Measurements from ENCODE around the gene ZFPM1. TPM values are rescaled to one million over a fixed set of nuclear protein-coding genes. Genes with fewer than 3 reads are reported as not detected.
A peak's percentile ranks its signal among the peaks of the same experiment; 100 is the strongest.

Gene ZFPM1
- total RNA-seq, 1 experiment from 2014 or later = 14.6 TPM

GRCh38 chr16:88504489-88505404 lies 51.7 kb downstream of the ZFPM1 start:
- H4K20me1 ChIP-seq (ENCODE audit: insufficient read depth) = no peaks in the 10 kb centered on the region
- no peaks in the 10 kb centered on the region for H3K9me3 ChIP-seq (ENCODE audit: control insufficient read depth in 1 of 2, insufficient read depth in 1 of 2, low read depth in 1 of 2, low read length in 2 of 2)
- peaks cover 6 to 17% of the 10 kb centered on the region in 2 experiments; a peak in 3 of 4 replicates for H3K4me1 ChIP-seq (ENCODE audit: control insufficient read depth in 1 of 2, insufficient read depth in 2 of 2, low read length in 2 of 2)
- ChIA-PET CTCF (interaction anchor here (0.8 to 1.0 kb wide), 2 partner anchors 9 to 11 kb away, joined by 3 to 5 read pairs; no protein-coding TSS in a partner anchor), POLR2A (no interaction called here), RAD21 (ENCODE audit: low non-redundant PET in 1 of 2, low total read pairs in 2 of 2, uncharacterized antibody in 2 of 2, unreplicated experiment in 2 of 2) (no interaction called here)
- H3K27me3 ChIP-seq (ENCODE audit: insufficient read depth, low read length) = no peaks in the 10 kb centered on the region
- ATAC-seq (peak; percentile 20; the same call in 1 of the 2 replicates), DNase-seq (ENCODE audit: low read depth, low spot score) (no peak)
- peak overlapping the region; percentile 21; the same call in 1 of the 2 replicates for H3K27ac ChIP-seq (ENCODE audit: low read depth, low read length)
- H3K36me3 ChIP-seq (ENCODE audit: control insufficient read depth in 1 of 2, insufficient read depth in 2 of 2, low read length in 2 of 2) = no peaks in the 10 kb centered on the region
- no TSS peak for BruUV-seq (replicated peaks)
- H3K4me3 ChIP-seq (replicated peaks in 1 of 2; ENCODE audit: low read depth in 1 of 2, low read length in 2 of 2) = no peak overlapping the region
- no peak overlapping the region for H3K9ac ChIP-seq (ENCODE audit: low read length)
- H3K4me2 ChIP-seq (ENCODE audit: low read length) = peak overlapping the region; percentile 28; the same call in 1 of the 2 replicates
- H3K9me2 ChIP-seq (ENCODE audit: insufficient read depth) = no peaks in the 10 kb centered on the region
- TF ChIP-seq JUND (IDR thresholded peaks at IDR 0.05) (no peak), RAD21 (IDR thresholded peaks at IDR 0.05; ENCODE audit: low read depth) (no peak)
- no peaks in the 10 kb centered on the region for H3K79me2 ChIP-seq (ENCODE audit: insufficient read depth, low read length)
- no peak overlapping the region for H2AFZ ChIP-seq (ENCODE audit: low read depth, low read length, poor library complexity, severe bottlenecking)
- intact Hi-C loops (cut with micrococcal nuclease) = loop anchor here (1.0 to 2.0 kb wide), 2 partner anchors 52 to 61 kb away; partner anchors contain the start of gene ZFPM1

GRCh38 chr16:88505405-88506082 lies 52.5 kb downstream of the ZFPM1 start:
- no TSS peak for BruUV-seq (replicated peaks)
- ATAC-seq = peak; percentile 84
- H3K27ac ChIP-seq (ENCODE audit: low read depth, low read length) = peak overlapping the region; percentile 21; the same call in 1 of the 2 replicates
- no peaks in the 10 kb centered on the region for H3K27me3 ChIP-seq (ENCODE audit: insufficient read depth, low read length)
- ChIA-PET CTCF (interaction anchor here (0.8 to 1.0 kb wide), 3 partner anchors 10 to 53 kb away, joined by 3 to 5 read pairs (median 3); partner anchors contain the start of gene ZFPM1), RAD21 (ENCODE audit: low non-redundant PET in 1 of 2, low total read pairs in 2 of 2, uncharacterized antibody in 2 of 2, unreplicated experiment in 2 of 2) (no interaction called here), POLR2A (no interaction called here)
- peaks cover 6 to 17% of the 10 kb centered on the region in 2 experiments; a peak in 3 of 4 replicates for H3K4me1 ChIP-seq (ENCODE audit: control insufficient read depth in 1 of 2, insufficient read depth in 2 of 2, low read length in 2 of 2)
- no peaks in the 10 kb centered on the region for H3K9me2 ChIP-seq (ENCODE audit: insufficient read depth)
- H3K4me2 ChIP-seq (ENCODE audit: low read length) = peak overlapping the region; percentile 28; the same call in 1 of the 2 replicates
- H3K4me3 ChIP-seq (replicated peaks in 1 of 2; ENCODE audit: low read depth in 1 of 2, low read length in 2 of 2) = no peak overlapping the region
- H3K9me3 ChIP-seq (ENCODE audit: control insufficient read depth in 1 of 2, insufficient read depth in 1 of 2, low read depth in 1 of 2, low read length in 2 of 2) = no peaks in the 10 kb centered on the region
- DNase-seq (ENCODE audit: low read depth, low spot score) = peak; percentile 60
- intact Hi-C loops (cut with micrococcal nuclease) = loop anchor here (1.0 to 2.0 kb wide), 2 partner anchors 53 to 62 kb away; partner anchors contain the start of gene ZFPM1
- no peak overlapping the region for H2AFZ ChIP-seq (ENCODE audit: low read depth, low read length, poor library complexity, severe bottlenecking)
- no peaks in the 10 kb centered on the region for H4K20me1 ChIP-seq (ENCODE audit: insufficient read depth)
- H3K9ac ChIP-seq (ENCODE audit: low read length) = no peak overlapping the region
- no peaks in the 10 kb centered on the region for H3K36me3 ChIP-seq (ENCODE audit: control insufficient read depth in 1 of 2, insufficient read depth in 2 of 2, low read length in 2 of 2)
- no peaks in the 10 kb centered on the region for H3K79me2 ChIP-seq (ENCODE audit: insufficient read depth, low read length)
- no peak for TF ChIP-seq JUND (IDR thresholded peaks at IDR 0.05)
- TF ChIP-seq FOSL1 (IDR thresholded peaks at IDR 0.05; ENCODE audit: low read depth) = no peak
- no peak for TF ChIP-seq ZFX (IDR thresholded peaks at IDR 0.05)
- no peak for TF ChIP-seq MAX (IDR thresholded peaks at IDR 0.05)
- TF ChIP-seq YY1 (IDR thresholded peaks at IDR 0.05; ENCODE audit: extremely low read depth, insufficient replicate concordance, low read depth, low read length) = no peak
- TF ChIP-seq EZH2 (IDR thresholded peaks at IDR 0.05) = no peak
- no peak for TF ChIP-seq ATF3 (IDR thresholded peaks at IDR 0.05)
- no peak for TF ChIP-seq EGR1 (IDR thresholded peaks at IDR 0.05; ENCODE audit: low read depth)
- TF ChIP-seq RAD21 (IDR thresholded peaks at IDR 0.05; ENCODE audit: low read depth) = no peak; the same call in 1 of the 2 replicates
- no peak for TF ChIP-seq EZH2phosphoT487 (IDR thresholded peaks at IDR 0.05; ENCODE audit: borderline replicate concordance)
- TF ChIP-seq POLR2AphosphoS5 (IDR thresholded peaks at IDR 0.05; ENCODE audit: low read depth, low read length) = peak; percentile 48; the same call in 1 of the 2 replicates
- no peak for TF ChIP-seq SP1 (IDR thresholded peaks at IDR 0.05; ENCODE audit: low read depth)
- TF ChIP-seq POLR2A (IDR thresholded peaks at IDR 0.05; ENCODE audit: borderline replicate concordance, extremely low read depth, insufficient read depth, insufficient read length) = no peak
- TF ChIP-seq ZNF274 (IDR thresholded peaks at IDR 0.05; ENCODE audit: low read depth, low read length) = no peak
- TF ChIP-seq SIN3A (IDR thresholded peaks at IDR 0.05; ENCODE audit: low read depth) = no peak
- TF ChIP-seq ELF1 (IDR thresholded peaks at IDR 0.05; ENCODE audit: borderline replicate concordance, low read depth) = no peak

Measured in HCT116 (cell line).